HG02642 (cell line): ENCODE measurements around the gene THUMPD1.
"Not testable (repeated sequence)": the region's sequence is repeated elsewhere in the genome, so short reads cannot be mapped to it uniquely, and the experiment has no call there.

ENCODE experiments used
- ATAC-seq: cut with Tn5 transposase; IDR thresholded peaks from one replicate; pipeline ENCODE4 v1.9.1; 2021; ENCODE audit warnings: mild to moderate bottlenecking; ENCODE audit not compliant: unreplicated experiment, poor library complexity

Gene THUMPD1

GRCh38 chr16:20704281-20704680 is 37.3 kb downstream of the THUMPD1 start:
- ATAC-seq = no peak

GRCh38 chr16:20701692-20702091 is 39.9 kb downstream of the THUMPD1 start:
- not testable (repeated sequence) for ATAC-seq

- ATAC-seq = no peak
These were observed 45.0 kb downstream of the THUMPD1 start for GRCh38 chr16:20696618-20697017.

- ATAC-seq = no peak
These were observed 46.6 kb downstream of the THUMPD1 start for GRCh38 chr16:20695024-20695423.

GRCh38 chr16:20694096-20694495 is 47.5 kb downstream of the THUMPD1 start:
- ATAC-seq = not testable (repeated sequence)

- no peak for ATAC-seq
These were observed 52.0 kb downstream of the THUMPD1 start for GRCh38 chr16:20689668-20690067.

- ATAC-seq = no peak
These were observed 57.8 kb downstream of the THUMPD1 start for GRCh38 chr16:20683812-20684211.
